Testis (tissue), 3 donors: Measurements from ENCODE around the gene BABAM2. TPM values are rescaled to one million over a fixed set of nuclear protein-coding genes. Genes with fewer than 3 reads are reported as not detected.

ENCODE experiments used
- DNase-seq: peaks from one replicate; pipeline ENCODE4 v3.0.0-alpha.2; 2019
- H3K27ac ChIP-seq, 2 donors: fragments of 200-600 bp; sonication (generic); one replicate each; pipeline ENCODE4 v1.5.1; 2019
- H3K27me3 ChIP-seq: fragments of 200-600 bp; sonication (generic); one replicate; pipeline ENCODE4 v1.5.1; 2019
- H3K36me3 ChIP-seq: fragments of 200-600 bp; sonication (generic); one replicate; pipeline ENCODE4 v1.5.1; 2017; ENCODE audit warnings: low read depth; ENCODE audit errors: missing control alignments
- H3K4me1 ChIP-seq: fragments of 200-600 bp; sonication (generic); one replicate; pipeline ENCODE4 v1.5.1; 2019
- H3K4me3 ChIP-seq, 2 donors: fragments of 200-600 bp; sonication (generic); one replicate each; pipeline ENCODE4 v1.5.1; 2017 to 2019
- H3K9me3 ChIP-seq: fragments of 200-600 bp; sonication (generic); one replicate; pipeline ENCODE4 v1.5.1; 2017
- CTCF ChIP-seq, 3 experiments: fragments of 450-650 bp in 2 of 3; fragments of 200-600 bp in 1 of 3; sonication (generic) in 1 of 3; IDR thresholded peaks; one replicate each; pipeline ENCODE4 v1.5.1; 2016 to 2019; ENCODE audit warnings: antibody characterized with exemption in 3 of 3, mild to moderate bottlenecking in 2 of 3, moderate library complexity in 1 of 3
- POLR2A ChIP-seq: fragments of 450-650 bp; IDR thresholded peaks from one replicate; pipeline ENCODE4 v1.6.1; 2017; ENCODE audit warnings: antibody characterized with exemption, mild to moderate bottlenecking, moderate library complexity
- WGBS, 2 donors: methylation state at CpG; one replicate each; pipeline ENCODE4 v1.1.5; 2018; 5-methylcytosine and 5-hydroxymethylcytosine counted together
- intact Hi-C: fragments of 100-400 bp; cut with DNase I; formaldehyde crosslinking; loops from one replicate; pipeline ENCODE4 v1.15.1; 2023; ENCODE audit warnings: low total_unique reads
- polyA plus RNA-seq: library from polyadenylated mRNA; stranded (reverse); fragments of 350-450 nt; fragmentation: Illumina TruSeq; extraction: RNeasy Lipid Tissue Mini Kit (QIAGEN cat#74804); gene quantifications from one replicate; pipeline ENCODE4 v1.2.3, GENCODE V29; 2014; ENCODE audit warnings: low read depth, low replicate concordance; ENCODE audit not compliant: insufficient read depth
- total RNA-seq, 2 donors: library from RNA; depleted of rRNA; stranded (reverse); fragments of >200 nt; gene quantifications; one replicate each; pipeline ENCODE4 v1.2.3, GENCODE V29; 2016

The BABAM2 gene
- total and polyA plus RNA-seq, 3 donors from 2014 or later, result 49.2 to 70.6 (median 59.1) TPM

DNA sequence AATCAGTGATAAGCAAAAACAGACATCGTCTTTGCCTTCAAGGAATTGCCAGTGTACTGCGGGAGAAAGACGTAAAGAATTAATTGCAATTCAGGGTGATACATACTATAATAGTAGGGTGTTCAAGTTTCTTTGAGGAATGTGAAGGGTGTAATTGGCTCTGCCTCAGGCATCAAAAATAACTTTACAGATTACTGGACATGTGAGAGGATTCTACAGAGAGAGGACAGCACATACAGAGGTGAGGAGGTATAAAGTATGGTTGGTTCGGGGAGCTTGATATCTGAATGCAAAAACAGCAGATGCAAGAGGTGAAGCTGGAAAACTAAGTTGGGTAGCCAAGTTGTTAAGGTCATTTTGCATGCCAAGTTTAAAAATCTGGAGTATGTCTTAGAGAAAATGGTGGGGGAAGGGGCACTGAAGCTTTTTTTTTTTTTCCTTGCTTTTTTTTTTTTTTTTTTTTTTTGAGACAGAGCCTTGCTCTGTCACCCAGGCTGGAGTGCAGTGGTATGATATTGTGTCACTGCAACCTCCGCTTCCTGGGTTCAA, 274.6 kb downstream of the BABAM2 start:
- peak overlapping the region in 1 of 2 donors; percentile 39 for H3K27ac ChIP-seq
- DNase-seq, result no peak
- no peaks in the 10 kb centered on the region for H3K36me3 ChIP-seq
- H3K9me3 ChIP-seq, result no peaks in the 10 kb centered on the region
- H3K4me1 ChIP-seq, result peaks cover 10% of the 10 kb centered on the region
- no peak overlapping the region for H3K4me3 ChIP-seq
- intact Hi-C loops, result no loop called here
- TF ChIP-seq CTCF (IDR thresholded peaks at IDR 0.05) (no peak), POLR2A (no peak)
- 83 to 92% methylated on average over 5 of the region's 5 CpGs for WGBS, 2 donors
- H3K27me3 ChIP-seq, result no peaks in the 10 kb centered on the region

GRCh38 chr2:28166956-28167355, 276.4 kb downstream of the BABAM2 start:
- intact Hi-C loops, result no loop called here
- DNase-seq, result no peak
- peaks cover 10% of the 10 kb centered on the region for H3K4me1 ChIP-seq
- H3K36me3 ChIP-seq, result no peaks in the 10 kb centered on the region
- TF ChIP-seq POLR2A (no peak), CTCF (IDR thresholded peaks at IDR 0.05) (no peak)
- no peaks in the 10 kb centered on the region for H3K9me3 ChIP-seq
- no peak overlapping the region for H3K27ac ChIP-seq
- H3K27me3 ChIP-seq, result no peaks in the 10 kb centered on the region
- H3K4me3 ChIP-seq, result no peak overlapping the region
- WGBS, 2 donors, result 96 to 99% methylated on average over 2 of the region's 2 CpGs

- Histone ChIP-seq H3K4me1 (peaks cover 9% of the 10 kb centered on the region), H3K9me3 (no peaks in the 10 kb centered on the region), H3K36me3 (no peaks in the 10 kb centered on the region), H3K27me3 (no peaks in the 10 kb centered on the region), H3K4me3 (no peak overlapping the region), H3K27ac (no peak overlapping the region)
- TF ChIP-seq POLR2A, result no peak
- no peak for TF ChIP-seq CTCF (IDR thresholded peaks at IDR 0.05)
- WGBS, 2 donors, result 84 to 92% methylated on average over 5 of the region's 5 CpGs
- no peak for DNase-seq
- intact Hi-C loops, result no loop called here
These were observed 277.8 kb downstream of the BABAM2 start for GRCh38 chr2:28168376-28168775.

DNA sequence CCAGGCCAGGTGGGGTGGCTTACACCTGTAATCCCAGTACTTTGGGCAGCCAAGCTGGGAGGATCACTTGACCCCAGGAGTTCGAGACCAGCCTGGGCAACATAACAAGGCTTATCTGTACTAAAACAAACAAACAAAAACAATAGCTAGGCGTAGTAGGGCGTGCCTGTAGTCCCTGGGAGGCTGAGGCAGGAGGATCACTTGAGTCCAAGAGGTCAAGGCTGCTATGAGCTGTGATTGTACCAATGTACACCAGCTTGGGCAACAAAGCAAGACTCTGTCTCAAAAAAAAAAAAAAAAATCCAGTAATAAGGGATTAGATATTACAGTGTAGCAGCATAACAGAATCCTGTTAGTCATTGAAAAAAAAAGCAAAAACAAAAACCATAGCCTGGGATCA, 279.0 kb downstream of the BABAM2 start:
- no peak overlapping the region for H3K27ac ChIP-seq
- H3K9me3 ChIP-seq, result no peaks in the 10 kb centered on the region
- intact Hi-C loops, result no loop called here
- no peaks in the 10 kb centered on the region for H3K4me1 ChIP-seq
- H3K27me3 ChIP-seq, result no peaks in the 10 kb centered on the region
- H3K4me3 ChIP-seq, result no peak overlapping the region
- no peak for TF ChIP-seq CTCF (IDR thresholded peaks at IDR 0.05)
- no peaks in the 10 kb centered on the region for H3K36me3 ChIP-seq
- WGBS, 2 donors, result 64 to 65% methylated on average over 3 of the region's 3 CpGs
- DNase-seq, result no peak

DNA sequence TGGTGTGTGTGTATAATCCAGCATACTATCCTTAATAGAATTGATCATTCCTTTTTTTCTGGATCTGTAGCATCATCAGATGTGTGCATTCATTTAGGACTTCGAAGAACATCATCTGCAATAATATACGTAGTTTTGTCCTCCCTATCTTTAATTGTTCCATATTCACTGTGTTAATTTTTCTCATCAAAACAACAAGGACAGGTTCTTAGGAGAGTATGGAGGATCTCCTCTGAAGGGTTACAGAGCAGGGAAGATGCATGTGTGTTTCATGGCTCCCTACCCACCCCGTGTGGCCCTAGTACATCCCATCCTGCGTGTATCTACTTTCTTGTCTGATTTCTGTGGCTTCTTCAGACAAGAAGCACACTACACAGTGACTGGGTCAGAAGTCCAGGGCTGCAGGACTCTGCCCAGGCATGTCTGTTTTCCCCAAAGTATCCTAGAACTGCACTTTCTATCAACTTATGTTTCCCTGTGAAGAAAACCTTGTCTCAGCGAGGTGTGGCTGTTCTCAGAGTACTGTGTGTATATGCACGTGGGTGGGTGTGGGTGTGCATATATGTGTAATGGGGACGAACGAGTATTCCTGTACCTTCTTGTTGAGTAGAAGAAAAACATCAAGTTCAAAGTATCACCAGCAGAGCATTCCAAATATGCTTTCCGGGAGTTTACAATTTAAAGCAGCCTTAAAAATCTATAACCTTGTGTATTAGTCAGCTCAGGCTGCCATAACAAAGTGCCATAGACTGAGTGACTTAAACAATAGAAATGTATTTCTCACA, 281.8 kb downstream of the BABAM2 start:
- Histone ChIP-seq H3K27me3 (no peaks in the 10 kb centered on the region), H3K36me3 (no peaks in the 10 kb centered on the region), H3K9me3 (no peaks in the 10 kb centered on the region), H3K27ac (no peak overlapping the region), H3K4me3 (no peak overlapping the region), H3K4me1 (no peaks in the 10 kb centered on the region)
- TF ChIP-seq CTCF (IDR thresholded peaks at IDR 0.05), result no peak
- TF ChIP-seq POLR2A, result no peak
- no peak for DNase-seq
- 84 to 91% methylated on average over 9 of the region's 9 CpGs for WGBS, 2 donors
- intact Hi-C loops, result no loop called here
